Heart left ventricle (tissue), 16 donors: ENCODE measurements around the gene DCAF15. TPM values are rescaled to one million over a fixed set of nuclear protein-coding genes. Genes with fewer than 3 reads are reported as not detected.
"Not testable (repeated sequence)": the region's sequence is repeated elsewhere in the genome, so short reads cannot be mapped to it uniquely, and the experiment has no call there.

Source experiments
- ATAC-seq, 4 donors: fragments of 200-7000 bp; cut with Tn5 transposase; one replicate each; pipeline ENCODE4 v1.9.1; 2020 to 2022; ENCODE audit warnings: moderate library complexity in 4 of 4, mild to moderate bottlenecking in 3 of 4, moderate number of reproducible peaks in 1 of 4
- DNase-seq, 5 donors: peaks; one replicate each; pipeline ENCODE4 v3.0.0-alpha.2; 2020
- H3K27ac ChIP-seq, 12 donors: fragments of 200-600 bp; sonication (generic) in 4 of 12; one replicate each; pipeline versions ENCODE4 v1.5.0 to v1.8.0; 2016 to 2022; ENCODE audit warnings: mild to moderate bottlenecking in 2 of 12
- H3K27me3 ChIP-seq, 9 donors: fragments of 200-600 bp; sonication (generic) in 2 of 9; one replicate each; pipeline versions ENCODE4 v1.5.1 to v1.8.0; 2016 to 2022; ENCODE audit warnings: mild to moderate bottlenecking in 3 of 9
- H3K36me3 ChIP-seq, 9 donors: fragments of 200-600 bp; sonication (generic) in 2 of 9; one replicate each; pipeline versions ENCODE4 v1.5.0 to v1.8.0; 2018 to 2022; ENCODE audit warnings: mild to moderate bottlenecking in 2 of 9
- H3K4me1 ChIP-seq, 12 donors: fragments of 200-600 bp; sonication (generic) in 4 of 12; one replicate each; pipeline versions ENCODE4 v1.5.0 to v1.8.0; 2016 to 2022; ENCODE audit warnings: mild to moderate bottlenecking in 3 of 12
- H3K4me3 ChIP-seq, 12 donors: fragments of 200-600 bp; sonication (generic) in 4 of 12; one replicate each; pipeline versions ENCODE4 v1.5.0 to v1.8.0; 2017 to 2022; ENCODE audit warnings: mild to moderate bottlenecking in 9 of 12, moderate library complexity in 4 of 12
- H3K9me3 ChIP-seq, 12 donors: fragments of 200-600 bp; sonication (generic) in 4 of 12; one replicate each; pipeline versions ENCODE4 v1.5.0 to v1.8.0; 2016 to 2022; ENCODE audit warnings: mild to moderate bottlenecking in 1 of 12
- POLR2A ChIP-seq, 2 donors: fragments of 450-650 bp; IDR thresholded peaks; one replicate each; pipeline ENCODE4 v1.6.1; 2017; ENCODE audit warnings: antibody characterized with exemption in 2 of 2, mild to moderate bottlenecking in 2 of 2, moderate library complexity in 2 of 2
- WGBS, 4 donors: extraction: QIAGEN DNeasy Blood & Tissue Kit in 2 of 4; methylation state at CpG; one replicate each; pipeline versions ENCODE4 v1.1.5 to v1.1.7; 2013 to 2018; 5-methylcytosine and 5-hydroxymethylcytosine counted together
- intact Hi-C, 10 donors: fragments of 100-400 bp; cut with DNase I; formaldehyde crosslinking; loops; one replicate each; pipeline versions ENCODE4 v1.11.1 to v1.14.2; 2022
- polyA plus RNA-seq, 2 donors: library from polyadenylated mRNA; stranded (reverse); fragments of 200-250 nt; gene quantifications; one replicate each; pipeline ENCODE4 v1.2.3, GENCODE V29; 2013
- total RNA-seq, 9 donors: library from RNA; depleted of rRNA in 2 of 9; stranded (reverse); fragments of >200 nt in 2 of 9; fragmentation: NEBNext Ultra II Directional in 3 of 9; extraction: Animal tissue kit (Norgen Biotek cat#: 25700) in 3 of 9; gene quantifications; one replicate each; pipeline versions ENCODE4 v1.1.0 to v1.2.4, GENCODE V29; 2016 to 2023
- TF ChIP-seq, protein P1 (sequence below), 12 donors: fragments of 200-600 bp; sonication (generic) in 4 of 12; IDR thresholded peaks; one replicate each; pipeline versions ENCODE4 v1.5.0 to v1.8.0; 2018 to 2022; ENCODE audit warnings: antibody characterized with exemption in 12 of 12, mild to moderate bottlenecking in 5 of 12
- donor health status: ischemic (EF 13 %, LVEDD 7.1; RV severe dilation, severe dysfunction).
- donor health status: healthy with polysubstance abuse.
- donor health status: DM: no; HTN: yes; CAD: no.
- donor health status: DM: no; HTN: no; CAD: no.
- donor health status: ischemic (EF 25% LVEDD 6.9; RV normal size, moderate dysfunction).
- donor health status: ischemic (EF 25% LVEDD 5.7; RV mildly dilated, moderate dysfunction).
- donor health status: healthy.
- donor health status: DM: yes; HTN: yes; CAD: no.
- donor health status: ischemic (EF 35%, LVEDD 5.7; RV mildly dilated, moderate dysfunction).
- donor health status: nonischemic (EF 11% LVEDD 7.7; RV severe dilation, severe dysfunction).
- donor health status: DM: yes; HTN: yes; CAD: no.
- donor health status: PGD.
- donor health status: ischemic (EF 29% LVEDD 5.4; RV normal size, mild dysfunction).
- donor health status: nonischemic (EF 23%, LVEDD 6.1; RV moderate dilation, normal function).

The DCAF15 gene
- total and polyA plus RNA-seq, 11 donors, result 8.4 to 25.8 (median 18.1) TPM

DNA sequence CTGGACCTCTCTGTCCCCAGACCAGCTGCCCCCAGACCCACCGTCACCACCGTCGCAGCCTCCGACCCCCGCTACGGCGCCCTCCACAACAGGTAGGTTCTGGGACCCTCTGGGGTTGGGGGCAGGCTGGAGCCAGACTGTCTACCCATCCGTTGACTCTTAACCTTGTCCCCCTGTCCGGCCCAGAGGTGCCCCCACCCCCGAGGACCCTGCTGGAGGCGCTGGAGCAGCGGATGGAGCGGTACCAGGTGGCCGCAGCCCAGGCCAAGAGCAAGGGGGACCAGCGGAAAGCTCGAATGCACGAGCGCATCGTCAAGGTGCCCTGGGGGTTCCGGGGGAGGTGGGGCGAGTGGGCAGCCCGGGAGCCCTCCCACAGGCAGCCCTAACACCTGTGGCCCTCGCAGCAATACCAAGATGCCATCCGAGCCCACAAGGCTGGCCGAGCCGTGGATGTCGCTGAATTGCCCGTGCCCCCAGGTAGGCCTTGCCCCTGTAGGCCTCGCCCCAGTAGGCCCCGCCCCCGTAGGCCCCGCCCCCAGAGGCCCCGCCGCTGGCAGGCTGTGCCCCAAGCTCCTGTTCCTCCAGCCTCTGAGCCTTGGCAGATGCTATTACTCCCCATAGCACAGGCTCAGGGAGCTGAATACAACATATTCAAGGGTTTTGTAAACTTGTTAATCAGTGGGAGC is 33.4 kb upstream of the DCAF15 start:
- intact Hi-C loops, result no loop called here
- Histone ChIP-seq H3K4me1 (peaks cover 0 to 15% (median 0%) of the 10 kb centered on the region in 12 donors), H3K9me3 (peaks cover 0 to 6% (median 0%) of the 10 kb centered on the region in 12 donors), H3K4me3 (no peak overlapping the region), H3K27me3 (no peaks in the 10 kb centered on the region), H3K27ac (peak overlapping the region in 2 of 12 donors; percentile 43 to 53), H3K36me3 (peaks cover 5 to 99% (median 91%) of the 10 kb centered on the region in 9 donors)
- TF ChIP-seq, protein P1, sequence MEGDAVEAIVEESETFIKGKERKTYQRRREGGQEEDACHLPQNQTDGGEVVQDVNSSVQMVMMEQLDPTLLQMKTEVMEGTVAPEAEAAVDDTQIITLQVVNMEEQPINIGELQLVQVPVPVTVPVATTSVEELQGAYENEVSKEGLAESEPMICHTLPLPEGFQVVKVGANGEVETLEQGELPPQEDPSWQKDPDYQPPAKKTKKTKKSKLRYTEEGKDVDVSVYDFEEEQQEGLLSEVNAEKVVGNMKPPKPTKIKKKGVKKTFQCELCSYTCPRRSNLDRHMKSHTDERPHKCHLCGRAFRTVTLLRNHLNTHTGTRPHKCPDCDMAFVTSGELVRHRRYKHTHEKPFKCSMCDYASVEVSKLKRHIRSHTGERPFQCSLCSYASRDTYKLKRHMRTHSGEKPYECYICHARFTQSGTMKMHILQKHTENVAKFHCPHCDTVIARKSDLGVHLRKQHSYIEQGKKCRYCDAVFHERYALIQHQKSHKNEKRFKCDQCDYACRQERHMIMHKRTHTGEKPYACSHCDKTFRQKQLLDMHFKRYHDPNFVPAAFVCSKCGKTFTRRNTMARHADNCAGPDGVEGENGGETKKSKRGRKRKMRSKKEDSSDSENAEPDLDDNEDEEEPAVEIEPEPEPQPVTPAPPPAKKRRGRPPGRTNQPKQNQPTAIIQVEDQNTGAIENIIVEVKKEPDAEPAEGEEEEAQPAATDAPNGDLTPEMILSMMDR (IDR thresholded peaks at IDR 0.05), result no peak
- no peak for TF ChIP-seq POLR2A (IDR thresholded peaks at IDR 0.05)
- DNase-seq (no peak), ATAC-seq (peak in 1 of 4 donors; percentile 17)
- 89 to 97% (median 92%) methylated on average over 25 to 34 of the region's 34 CpGs for WGBS, 4 donors

DNA sequence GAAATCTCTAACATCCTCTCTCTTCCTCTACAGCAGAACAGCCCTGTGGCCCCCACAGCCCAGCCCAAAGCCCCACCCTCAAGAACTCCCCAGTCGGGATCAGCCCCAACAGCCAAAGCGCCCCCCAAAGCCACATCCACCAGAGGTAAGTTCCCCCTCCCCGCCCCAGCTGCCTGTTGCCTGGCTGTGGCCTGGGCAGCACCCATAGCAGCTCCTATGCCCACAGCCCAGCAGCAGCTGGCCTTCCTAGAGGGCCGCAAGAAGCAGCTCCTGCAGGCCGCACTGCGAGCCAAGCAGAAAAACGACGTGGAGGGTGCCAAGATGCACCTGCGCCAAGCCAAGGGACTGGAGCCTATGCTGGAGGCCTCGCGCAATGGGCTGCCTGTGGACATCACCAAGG is 31.8 kb upstream of the DCAF15 start:
- 96 to 99% (median 98%) methylated on average over 5 to 11 of the region's 11 CpGs for WGBS, 4 donors
- Histone ChIP-seq H3K27me3 (no peaks in the 10 kb centered on the region), H3K27ac (no peak overlapping the region), H3K9me3 (peaks cover 0 to 6% (median 0%) of the 10 kb centered on the region in 12 donors), H3K4me3 (no peak overlapping the region), H3K4me1 (peaks cover 0 to 15% (median 0%) of the 10 kb centered on the region in 12 donors), H3K36me3 (peaks cover 5 to 98% (median 87%) of the 10 kb centered on the region in 9 donors)
- no peak for ATAC-seq
- intact Hi-C loops, result no loop called here
- TF ChIP-seq, protein P1 (IDR thresholded peaks at IDR 0.05), result no peak
- TF ChIP-seq POLR2A (IDR thresholded peaks at IDR 0.05), result no peak
- DNase-seq, result no peak

DNA sequence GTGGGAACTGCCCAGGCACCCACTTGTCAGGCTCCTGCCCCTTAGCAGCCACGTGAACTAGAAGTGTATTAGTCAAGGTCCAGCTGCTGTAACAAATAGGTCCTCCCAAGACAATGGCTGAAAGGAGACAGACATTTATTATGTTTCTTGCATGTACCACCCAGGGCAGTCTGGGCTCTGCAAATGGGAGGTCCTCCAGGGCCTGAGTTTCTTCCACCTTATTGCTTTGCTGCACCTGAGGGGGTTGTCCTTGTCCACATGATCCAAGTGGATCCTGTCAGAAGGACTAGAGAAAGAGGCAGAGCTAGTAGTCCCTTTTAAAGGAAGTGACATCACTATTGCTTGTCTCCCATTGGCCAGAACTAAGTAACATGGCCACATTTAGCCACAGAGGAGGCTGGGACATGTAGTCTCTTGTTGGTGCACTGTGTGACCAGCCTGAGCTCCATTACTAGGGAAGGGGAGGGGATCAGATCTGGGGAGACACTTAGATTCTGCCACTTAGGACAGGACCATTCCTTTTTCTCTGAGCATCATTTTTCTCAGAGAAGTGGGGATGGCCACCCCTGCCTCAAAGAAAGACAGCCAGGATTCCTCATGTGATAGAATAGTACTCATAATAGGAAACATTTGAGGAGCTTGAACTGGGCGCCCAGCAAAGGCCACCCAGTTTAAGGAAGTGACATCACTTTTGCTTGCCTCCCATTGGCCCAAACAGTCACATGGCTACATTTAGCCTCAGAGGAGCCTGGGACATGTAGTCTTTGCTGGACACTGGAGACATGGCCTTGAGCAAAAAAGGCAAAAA is 31.2 kb upstream of the DCAF15 start:
- H3K27ac ChIP-seq, result no peak overlapping the region
- ATAC-seq, result peak; percentile 43 to 63 (median 54)
- 82 to 97% (median 91%) methylated on average over 1 to 2 of the region's 2 CpGs for WGBS, 4 donors
- no peaks in the 10 kb centered on the region for H3K27me3 ChIP-seq
- intact Hi-C loops, result no loop called here
- peaks cover 0 to 6% (median 0%) of the 10 kb centered on the region in 12 donors for H3K9me3 ChIP-seq
- peaks cover 0 to 17% (median under 1%) of the 10 kb centered on the region in 12 donors for H3K4me1 ChIP-seq
- peaks cover 5 to 96% (median 81%) of the 10 kb centered on the region in 9 donors for H3K36me3 ChIP-seq
- no peak for DNase-seq
- no peak for TF ChIP-seq POLR2A (IDR thresholded peaks at IDR 0.05)
- TF ChIP-seq, protein P1 (IDR thresholded peaks at IDR 0.05), result no peak
- no peak overlapping the region for H3K4me3 ChIP-seq

DNA sequence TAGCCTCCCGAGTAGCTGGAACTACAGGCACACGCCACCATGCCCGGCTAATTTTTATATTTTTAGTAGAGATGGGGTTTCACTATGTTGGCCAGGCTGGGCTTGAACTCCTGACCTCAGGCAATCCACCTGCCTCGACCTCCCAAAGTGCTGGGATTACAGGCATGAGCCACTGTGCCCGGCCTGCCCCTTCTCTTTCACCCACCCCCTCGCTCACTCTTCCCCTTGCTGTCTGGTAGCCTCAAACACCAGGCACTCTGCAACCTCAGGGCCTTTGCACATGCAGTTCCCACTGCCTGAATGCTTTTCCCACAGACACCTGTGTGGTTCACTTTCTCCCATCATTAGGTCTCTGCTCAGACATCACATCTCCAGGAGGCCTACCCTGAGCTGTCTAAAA is 30.2 kb upstream of the DCAF15 start:
- DNase-seq, ATAC-seq, intact Hi-C loops, H3K4me3 ChIP-seq, H3K27ac ChIP-seq, H3K9me3 ChIP-seq, H3K27me3 ChIP-seq: not testable (repeated sequence)
- H3K4me1 ChIP-seq, result peaks cover 0 to 25% (median 3%) of the 10 kb centered on the region in 12 donors
- H3K36me3 ChIP-seq, result peaks cover 5 to 96% (median 80%) of the 10 kb centered on the region in 9 donors
- 89 to 97% (median 96%) methylated on average over 6 of the region's 6 CpGs for WGBS, 4 donors
